NCI-H2196 (cell line): Measurements from ENCODE around the gene VASP.
A peak's percentile ranks its signal among the peaks of the same experiment; 100 is the strongest.

ENCODE experiments used
- DNase-seq: peaks from one replicate; lab custom pipeline; 2025; ENCODE audit not compliant: unreplicated experiment; lab: John Stamatoyannopoulos, UW

VASP gene

GRCh38 chr19:45473682-45474605 lies 33.3 kb upstream of the VASP start:
- DNase-seq: no peak

- DNase-seq: no peak
These were observed 32.4 kb upstream of the VASP start for GRCh38 chr19:45474606-45475521.

- no peak for DNase-seq
These were observed 31.6 kb upstream of the VASP start for GRCh38 chr19:45475537-45476291.

DNA sequence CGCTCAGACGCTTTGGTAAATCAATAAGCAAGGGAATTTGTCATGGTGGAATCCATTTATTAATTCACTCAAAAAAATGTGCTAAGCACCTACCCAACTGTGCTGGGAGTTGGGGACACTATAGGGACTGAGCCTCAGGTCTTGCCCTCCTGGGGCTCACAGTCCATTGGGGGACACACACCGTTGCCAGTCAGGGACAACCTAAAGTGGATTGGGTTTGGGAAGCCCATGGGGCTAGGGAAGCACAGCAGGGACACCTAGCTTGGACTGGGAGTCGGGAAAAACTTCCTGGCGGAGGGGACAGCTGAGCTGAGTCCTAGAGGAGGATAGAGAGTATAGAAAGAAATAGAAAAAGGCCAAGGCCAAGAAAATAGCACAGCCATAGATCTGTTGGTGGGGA lies 31.0 kb upstream of the VASP start:
- no peak for DNase-seq

- no peak for DNase-seq
These were observed 30.1 kb upstream of the VASP start for GRCh38 chr19:45477186-45477585.

GRCh38 chr19:45477713-45478453 lies 29.4 kb upstream of the VASP start:
- DNase-seq: no peak

- peak; percentile 89 for DNase-seq
These were observed 28.6 kb upstream of the VASP start for GRCh38 chr19:45478454-45479238.

DNA sequence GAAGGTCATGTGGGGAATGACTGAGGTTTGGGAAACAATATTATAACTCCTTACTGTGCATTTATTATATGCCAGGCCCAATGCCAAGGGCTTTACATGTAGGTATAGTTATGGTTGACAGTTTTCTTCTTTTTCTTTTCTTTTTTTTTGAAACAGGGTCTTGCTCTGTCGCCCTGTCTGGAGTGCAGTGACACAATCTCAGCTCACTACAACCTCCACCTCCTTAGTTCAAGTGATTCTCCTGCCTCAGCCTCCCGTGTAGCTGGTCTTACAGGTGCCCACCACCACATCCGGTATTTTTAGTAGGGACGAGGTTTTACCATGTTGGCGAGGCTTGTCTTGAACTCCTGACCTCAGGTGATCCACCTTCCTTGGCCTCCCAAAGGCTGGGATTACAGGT lies 24.2 kb upstream of the VASP start:
- no peak for DNase-seq

DNA sequence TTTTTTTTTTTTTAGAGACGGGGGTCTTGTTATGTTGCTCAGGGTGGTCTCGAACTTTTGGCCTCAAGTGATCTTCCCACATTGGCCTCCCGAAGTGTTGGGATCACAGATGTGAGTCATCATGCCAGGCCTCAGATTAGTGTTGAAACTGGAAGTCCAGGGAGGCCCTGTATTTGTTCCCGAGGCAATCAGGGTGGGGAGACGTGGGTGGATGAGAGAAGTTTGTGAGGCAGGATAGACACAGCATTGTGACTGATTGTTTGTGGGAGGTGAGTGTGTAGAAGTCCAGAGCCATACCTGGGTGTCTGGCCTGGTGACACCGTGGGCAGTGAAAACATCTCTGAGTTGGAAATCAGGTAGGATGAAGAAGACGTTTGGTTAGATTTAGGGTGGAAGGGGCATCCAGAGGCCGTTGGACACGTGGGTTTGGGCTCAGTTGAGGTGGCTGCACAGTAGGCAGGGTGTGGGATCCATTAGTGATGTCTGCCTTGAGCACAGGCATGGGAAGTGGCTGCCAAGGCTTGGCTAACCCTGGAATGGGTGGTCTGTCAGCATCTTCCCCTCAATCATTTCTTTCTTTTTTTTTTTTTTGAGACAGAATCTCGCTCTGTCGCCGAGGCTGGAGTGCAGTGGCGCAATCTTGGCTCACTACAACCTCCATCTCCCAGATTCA lies 22.9 kb upstream of the VASP start:
- DNase-seq: no peak

DNA sequence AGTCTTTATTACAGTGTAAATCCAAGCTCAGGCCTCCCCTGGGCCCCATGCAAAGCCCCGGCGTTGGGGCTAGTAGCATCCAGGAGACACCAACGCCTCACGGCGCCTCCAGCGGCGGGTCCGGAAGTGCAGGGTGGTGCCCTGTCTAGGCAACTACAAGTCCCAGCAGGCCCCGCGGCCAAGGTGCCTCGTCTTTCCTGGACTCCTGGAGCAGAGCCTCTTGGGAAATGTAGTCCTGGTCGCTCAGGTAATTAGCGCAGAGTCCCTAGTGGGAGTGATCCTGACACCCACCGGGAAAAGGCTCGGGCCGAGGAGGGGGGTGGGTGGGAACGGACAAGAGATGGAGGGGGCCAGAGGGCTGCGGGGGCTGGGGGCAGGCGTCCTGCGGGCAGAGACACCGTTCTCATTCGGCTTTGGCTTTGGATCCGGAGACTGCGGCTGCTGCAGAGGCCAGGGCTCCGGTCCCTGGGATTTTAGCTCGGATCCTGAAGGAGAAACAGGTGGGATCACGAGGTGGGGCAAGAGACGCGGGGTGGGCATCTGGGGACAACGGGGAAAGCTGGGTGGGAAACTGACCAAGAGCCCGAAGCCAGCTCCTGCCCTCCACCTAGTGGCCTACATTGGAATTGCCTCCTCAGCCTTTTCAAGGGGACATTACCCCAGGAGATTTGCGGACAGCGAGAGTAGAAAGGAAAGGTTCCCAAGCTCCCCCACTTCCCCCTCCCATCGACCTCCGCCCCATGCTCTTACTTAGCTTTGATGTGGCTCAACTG lies 21.8 kb upstream of the VASP start:
- DNase-seq: peak; percentile 97

DNA sequence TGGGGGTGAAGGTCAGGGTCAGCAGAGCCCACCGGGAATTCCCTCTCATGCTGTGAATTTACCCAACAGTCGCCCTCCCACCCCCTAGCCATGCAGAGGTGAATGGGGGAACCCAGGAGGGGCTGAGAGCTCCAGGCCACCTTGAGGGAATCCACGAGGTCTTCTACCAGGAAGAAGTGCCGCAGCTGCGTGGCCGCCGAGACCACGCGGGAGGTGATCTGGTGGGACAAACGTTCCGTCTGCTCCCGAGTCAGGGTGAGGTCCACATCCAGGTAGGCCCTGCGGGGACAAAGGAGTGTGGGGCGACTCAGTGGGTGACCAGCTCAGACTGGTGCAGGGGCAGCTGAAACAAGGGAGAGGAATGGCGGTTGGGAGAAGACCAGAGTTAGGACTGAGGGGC lies 18.6 kb upstream of the VASP start:
- no peak for DNase-seq

- no peak for DNase-seq
These were observed 17.9 kb upstream of the VASP start for GRCh38 chr19:45489216-45489855.

DNA sequence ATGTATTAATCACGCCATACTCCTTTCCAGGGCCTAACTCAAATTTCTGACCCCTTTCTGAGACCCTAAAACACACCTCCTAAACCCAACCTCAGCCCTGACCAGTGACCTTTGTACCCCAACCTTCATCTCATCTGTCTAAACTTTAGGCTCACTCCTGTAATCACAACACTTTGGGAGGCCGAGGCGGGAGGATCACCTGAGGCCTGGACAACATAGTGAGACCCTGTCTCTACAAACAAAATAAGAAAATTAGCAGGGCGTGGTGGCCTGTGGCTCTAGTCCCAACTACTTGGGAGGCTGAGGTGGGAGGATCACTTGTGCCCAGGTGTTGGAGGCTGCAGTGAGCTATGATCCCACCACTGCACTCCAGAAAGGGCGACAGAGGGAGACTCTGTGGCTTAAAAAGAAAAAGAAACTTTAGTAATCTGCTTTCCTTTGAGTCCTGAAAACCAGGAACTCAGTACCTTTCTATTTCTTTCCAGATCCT lies 15.1 kb upstream of the VASP start:
- no peak for DNase-seq

DNA sequence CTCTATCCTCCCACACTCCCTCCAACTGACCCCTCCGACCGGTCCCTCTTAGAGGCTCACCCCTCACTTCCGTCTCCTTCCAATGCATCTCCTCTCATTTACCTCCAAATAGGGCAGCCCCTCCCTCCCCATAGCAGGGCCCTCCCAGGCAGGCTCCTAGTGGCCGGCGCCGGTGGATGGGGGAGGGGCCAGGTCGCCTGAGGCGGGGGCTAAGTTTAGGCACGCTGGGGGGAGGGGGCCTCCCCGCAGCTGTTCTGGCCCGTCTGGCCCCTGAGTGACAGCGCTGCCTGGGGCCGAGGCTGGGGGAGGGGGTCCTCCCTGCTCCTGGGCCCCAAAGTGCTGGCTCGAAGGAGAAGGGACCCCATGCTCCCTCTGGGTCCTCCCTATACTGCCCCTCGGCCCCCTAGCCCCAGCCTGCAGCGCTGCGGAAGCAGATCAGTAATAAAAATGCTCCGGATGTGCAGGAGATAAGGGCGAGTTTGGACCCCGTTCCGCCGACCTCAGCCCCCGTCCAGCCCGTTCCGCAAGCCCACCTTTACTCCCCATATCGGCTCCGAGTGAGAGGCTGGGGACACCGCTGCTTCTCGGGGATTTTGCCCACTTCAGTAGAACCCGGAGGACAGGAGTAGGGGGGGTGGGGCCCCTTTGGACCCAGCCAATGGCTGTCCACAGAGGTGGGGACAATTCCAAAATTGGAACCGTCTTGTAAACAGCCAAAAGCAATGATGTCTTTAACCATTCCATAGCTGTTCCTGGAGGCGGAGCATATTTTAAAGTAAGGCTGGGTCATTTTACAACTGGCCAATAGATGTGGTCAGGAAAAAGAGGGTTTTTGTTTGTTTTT lies 14.4 kb upstream of the VASP start:
- DNase-seq: no peak

- DNase-seq: no peak
These were observed 12.9 kb upstream of the VASP start for GRCh38 chr19:45494261-45494916.

GRCh38 chr19:45495178-45495577 lies 12.1 kb upstream of the VASP start:
- no peak for DNase-seq
